ENCODE results near the gene KLHL2.

KLHL2 gene

GRCh38 chr4:165368114-165368513 is 160.8 kb downstream of the KLHL2 start:
- DNase-seq (ENCODE audit: low spot score), result no peak

GRCh38 chr4:165368567-165368966 is 161.2 kb downstream of the KLHL2 start:
- no peak for DNase-seq (ENCODE audit: low spot score)

- DNase-seq (ENCODE audit: low spot score), result peak; percentile 26
Observed at GRCh38 chr4:165369522-165369921, 162.2 kb downstream of the KLHL2 start.

- no peak for DNase-seq (ENCODE audit: low spot score)
Observed at GRCh38 chr4:165370530-165370929, 163.2 kb downstream of the KLHL2 start.

Data from LoVo (cell line).